Activated CD4-positive, alpha-beta T cell treated with anti-CD3 and anti-CD28 coated beads, Interleukin-2, amount 50 U/mL, for 48 hours (primary cell): ENCODE results near the gene MEIS3.

ENCODE experiments used
- DNase-seq, 2 experiments: peaks; one replicate each; pipeline ENCODE4 v3.0.0-alpha.2; 2020

MEIS3 gene

DNA sequence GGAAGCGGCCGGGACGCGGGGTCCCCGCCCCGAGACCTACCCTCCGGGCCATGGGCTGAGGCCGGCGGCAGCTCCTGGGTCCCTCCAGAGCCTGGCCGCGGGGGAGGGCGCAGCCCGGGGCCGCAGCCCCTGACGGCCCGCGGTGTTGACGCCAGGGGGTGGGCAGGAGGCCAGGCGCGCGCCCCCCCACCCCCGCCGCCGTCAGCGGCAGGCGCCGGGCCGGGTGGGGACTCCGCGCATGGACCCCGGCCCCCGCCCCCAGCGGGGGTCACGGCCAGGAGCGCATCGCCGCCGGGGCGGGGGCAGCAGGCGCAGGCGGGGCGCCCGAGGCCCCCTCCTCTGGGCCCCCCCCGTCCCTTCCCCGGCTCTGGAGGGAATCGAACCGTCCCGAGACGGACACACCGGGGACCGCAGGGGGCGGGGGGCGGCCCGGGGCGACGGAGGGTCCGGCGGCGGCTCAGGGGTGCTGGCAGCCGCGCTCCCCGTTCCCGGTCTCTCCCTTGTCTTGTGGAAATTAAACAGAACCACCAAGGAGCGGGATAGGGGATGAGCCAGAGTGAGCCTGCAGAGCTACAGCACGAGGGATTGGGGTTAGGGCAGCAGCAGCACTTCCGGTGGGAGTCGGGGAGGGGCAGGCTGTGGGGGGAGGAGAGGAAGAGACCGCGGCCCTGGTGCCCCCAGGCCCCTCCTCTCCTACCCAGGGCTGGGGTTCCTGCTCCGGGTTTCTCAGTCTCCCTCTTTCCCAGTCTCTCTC, at the start of gene MEIS3:
TSS of gene MEIS3 (minus strand) at position 498 of the 754 bp plus-strand sequence. CDS start at position 52, 446 bp downstream.
- no peak for DNase-seq

- no peak for DNase-seq
Measured at GRCh38 chr19:47467914-47468313, 48.6 kb upstream of the MEIS3 start.

DNA sequence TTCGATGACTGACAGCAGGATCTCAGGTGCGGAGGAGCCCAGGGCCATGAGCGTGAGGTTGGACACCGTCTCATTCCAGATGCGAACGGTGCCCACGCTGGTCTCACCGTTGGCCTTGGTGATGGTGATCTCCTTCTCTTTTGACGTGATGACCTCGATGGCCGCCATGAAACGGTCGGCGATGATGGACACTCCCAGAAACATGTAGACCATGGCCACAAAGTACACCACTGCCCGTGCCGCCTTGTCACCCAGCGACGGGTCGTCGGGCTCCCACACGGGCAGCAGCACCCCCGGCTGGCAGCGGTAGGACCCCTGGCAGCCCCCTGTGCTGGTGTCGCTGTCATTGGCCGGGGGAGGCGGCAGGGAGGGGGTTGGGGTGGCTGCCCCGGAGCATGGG, 46.6 kb upstream of the MEIS3 start:
- no peak for DNase-seq

- no peak for DNase-seq
Measured at GRCh38 chr19:47464675-47465419, 45.5 kb upstream of the MEIS3 start.

GRCh38 chr19:47461876-47462275, 42.5 kb upstream of the MEIS3 start:
- no peak for DNase-seq

GRCh38 chr19:47459477-47459876, 40.1 kb upstream of the MEIS3 start:
- no peak for DNase-seq

- DNase-seq: no peak
Measured at GRCh38 chr19:47458672-47459071, 39.3 kb upstream of the MEIS3 start.

- DNase-seq: no peak
Measured at GRCh38 chr19:47456721-47457474, 37.6 kb upstream of the MEIS3 start.

DNA sequence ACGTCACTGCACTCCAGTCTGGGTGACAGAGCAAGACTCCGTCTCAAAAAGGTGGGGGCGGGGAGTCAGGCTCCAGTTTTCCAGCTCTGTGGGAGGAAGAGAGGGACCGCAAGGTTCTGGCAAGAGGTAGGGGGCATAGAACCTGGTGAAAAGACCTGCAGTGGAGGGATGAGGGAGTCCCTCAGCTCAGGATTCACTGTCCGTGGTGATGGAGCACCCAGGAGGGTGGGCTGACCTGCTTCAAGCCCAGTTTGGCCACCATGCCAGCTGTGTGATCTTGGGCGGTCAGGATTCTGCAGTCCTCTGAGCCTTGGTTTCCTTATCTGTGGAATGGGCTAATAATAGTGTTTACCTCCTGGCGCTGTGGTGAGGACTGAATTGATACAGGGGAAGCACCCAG, 31.2 kb upstream of the MEIS3 start:
- DNase-seq: no peak

GRCh38 chr19:47448360-47448727, 29.0 kb upstream of the MEIS3 start:
- DNase-seq: no peak

GRCh38 chr19:47447470-47448359, 28.4 kb upstream of the MEIS3 start:
- DNase-seq: peak; percentile 64 to 70

- peak; percentile 49 to 55 for DNase-seq
Measured at GRCh38 chr19:47446534-47447469, 27.5 kb upstream of the MEIS3 start.

DNA sequence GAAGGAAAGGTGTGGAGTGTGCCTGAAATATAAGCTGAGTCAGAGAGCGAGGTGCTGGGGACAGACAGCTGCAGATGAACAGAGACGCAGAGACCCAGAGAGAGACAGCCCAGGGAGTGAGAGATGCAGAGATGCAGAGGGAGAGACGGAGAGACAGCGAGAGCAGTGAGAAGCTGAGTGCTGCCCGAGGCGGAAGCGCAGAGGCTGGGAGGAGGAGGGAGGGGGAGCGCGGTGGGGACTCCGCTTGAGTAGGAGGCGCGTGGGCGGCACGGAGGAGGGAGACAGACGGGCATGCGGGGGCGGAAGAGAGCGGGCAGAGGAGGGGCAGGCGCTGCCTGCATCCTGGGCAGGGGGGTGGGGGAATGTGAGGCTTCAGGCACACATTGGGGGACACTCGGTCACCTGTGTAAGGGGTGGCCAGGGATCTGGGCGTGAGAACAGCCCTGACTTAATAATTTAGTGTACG, 26.6 kb upstream of the MEIS3 start:
- DNase-seq: peak; percentile 30 to 43

DNA sequence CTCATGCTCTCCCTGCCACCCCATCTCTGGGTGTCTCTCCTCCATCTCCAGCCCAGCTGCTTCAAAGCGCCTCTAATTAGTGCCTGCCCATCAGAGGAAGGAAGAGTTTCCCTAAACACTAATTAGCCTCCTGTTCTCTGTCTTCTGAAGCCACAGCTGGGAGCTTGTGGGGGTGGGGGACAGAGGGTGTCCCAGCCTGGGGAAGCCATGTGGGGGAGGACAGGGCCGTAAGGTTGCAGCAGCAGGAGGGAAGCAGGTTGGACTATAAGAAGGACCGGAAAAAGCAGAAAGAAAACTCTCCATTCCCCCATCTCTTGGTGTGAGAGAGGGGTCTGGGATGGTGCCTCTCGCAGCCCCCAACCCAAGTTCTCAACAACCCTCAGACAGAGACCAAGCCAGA, 26.2 kb upstream of the MEIS3 start:
- DNase-seq: no peak

GRCh38 chr19:47444388-47444821, 25.1 kb upstream of the MEIS3 start:
- no peak for DNase-seq

- DNase-seq: no peak
Measured at GRCh38 chr19:47443331-47443730, 24.0 kb upstream of the MEIS3 start.

DNA sequence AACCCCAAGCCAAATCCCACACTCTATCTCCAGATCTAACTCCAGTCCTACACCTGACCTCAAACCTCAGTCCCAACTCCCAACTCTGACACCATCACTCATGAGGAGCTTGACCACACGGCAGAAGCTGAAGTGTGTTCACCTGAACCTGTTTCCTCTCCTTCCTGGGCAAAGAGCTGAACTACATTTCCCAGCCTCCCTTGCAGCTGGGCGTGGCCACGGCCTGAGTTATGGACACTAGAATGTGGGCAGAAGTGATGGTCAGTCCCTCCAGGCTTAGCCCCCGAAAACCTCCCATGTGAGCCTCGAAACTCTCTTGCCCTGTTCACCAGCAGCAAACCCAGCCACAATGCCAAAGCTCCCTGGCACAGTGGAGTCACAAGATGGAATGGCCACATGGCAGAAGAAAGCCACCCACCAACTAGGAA, 19.5 kb upstream of the MEIS3 start:
- DNase-seq: no peak

DNA sequence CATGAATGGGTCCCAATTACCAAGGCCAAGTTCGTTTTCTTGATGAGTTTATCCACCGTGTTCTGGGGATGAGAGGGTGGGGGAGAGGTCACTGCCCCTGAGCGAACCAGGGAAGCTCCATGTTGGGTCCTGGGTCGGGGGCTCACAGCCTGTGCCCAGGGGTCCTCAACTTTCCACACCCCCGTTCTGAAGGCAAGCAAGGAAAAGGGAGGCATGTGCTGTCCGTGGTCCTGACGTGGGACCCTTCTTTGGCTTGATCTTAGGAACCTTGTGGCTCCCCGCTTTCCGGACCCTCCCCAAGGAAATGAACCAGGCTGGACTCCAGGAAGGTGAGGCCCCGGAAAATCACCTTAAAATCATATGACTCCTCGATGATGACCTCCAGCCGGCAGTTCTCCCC, 18.2 kb upstream of the MEIS3 start:
- no peak for DNase-seq

DNA sequence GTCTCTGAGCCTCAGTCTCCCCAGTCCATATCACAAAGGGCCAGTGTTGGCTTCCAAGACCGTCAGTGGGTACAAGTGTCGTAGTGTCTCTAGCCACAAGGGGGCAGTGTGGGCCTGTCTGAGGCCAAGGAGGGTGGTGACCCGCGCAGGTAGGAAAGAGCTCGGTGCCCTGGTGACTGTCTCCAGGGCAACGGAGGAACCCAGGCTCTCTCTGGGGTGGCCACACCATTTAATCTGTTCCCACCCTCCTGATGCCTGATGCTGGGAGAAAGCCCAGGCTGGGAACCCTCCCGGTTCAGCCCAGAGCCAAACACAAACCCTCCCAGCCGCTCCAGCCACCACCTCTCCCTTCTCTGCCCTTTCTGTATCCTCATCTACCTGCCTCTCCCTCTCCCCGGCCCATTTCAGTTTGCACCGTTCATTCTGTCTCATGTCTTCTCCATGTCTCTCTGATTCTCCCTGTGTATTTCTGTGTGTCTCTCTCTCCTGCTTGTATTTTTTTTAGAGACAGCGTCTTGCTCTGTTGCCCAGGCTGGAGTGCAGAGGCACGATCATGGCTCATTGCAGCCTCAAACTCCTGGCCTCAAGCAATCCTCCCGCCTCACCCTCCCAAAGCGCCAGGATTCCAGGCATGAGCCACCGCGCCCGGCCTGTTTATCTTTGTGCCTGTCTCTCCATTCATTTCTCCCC, 17.5 kb upstream of the MEIS3 start:
- peak; percentile 85 to 89 for DNase-seq

DNA sequence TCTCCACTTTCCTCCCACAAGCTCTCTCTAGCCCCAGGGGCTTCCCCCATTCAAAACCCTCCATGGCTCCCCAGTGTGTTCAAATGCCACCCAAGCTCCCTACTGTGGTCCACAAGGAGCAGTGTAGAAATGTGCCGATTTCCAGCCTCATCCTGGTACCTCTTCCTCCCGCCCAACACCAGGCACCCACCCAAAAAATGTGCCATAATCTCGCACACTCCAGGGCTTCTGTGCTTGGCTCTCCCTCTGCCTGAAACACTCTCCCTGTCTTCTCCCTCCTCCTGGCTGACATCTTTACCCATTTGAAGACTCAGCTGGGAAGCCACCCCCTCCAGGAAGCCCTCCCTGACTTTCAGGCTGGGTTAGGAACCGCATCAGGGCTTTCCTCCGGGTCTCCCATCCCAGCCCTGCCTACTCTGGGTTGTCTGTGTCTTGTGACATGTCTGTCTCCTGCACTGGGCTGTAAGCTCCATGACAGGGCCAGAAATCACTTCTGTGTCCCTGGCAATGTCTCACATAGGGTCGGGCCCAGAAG, 16.6 kb upstream of the MEIS3 start:
- DNase-seq: no peak
